HEK293 (cell line): ENCODE data around the gene MFGE8.

Experiments used
- CTCF ChIA-PET: fragments of 350-600 bp; formaldehyde crosslinking; extraction: SDS; loops from one replicate; lab custom pipeline; 2021; ENCODE audit warnings: antibody characterized with exemption; lab: Yijun Ruan, JAX
- POLR2A ChIA-PET: fragments of 300-600 bp; formaldehyde crosslinking; extraction: SDS; loops from one replicate; lab custom pipeline; 2020; ENCODE audit warnings: antibody characterized with exemption, inconsistent platforms; lab: Yijun Ruan, JAX
- H3K27ac ChIP-seq: fragments of 200-500 bp; sonication (Bioruptor generic); 2 replicates; pipeline ENCODE4 v1.5.1; 2014; ENCODE audit warnings: low read depth, low read length, control low read depth, inconsistent platforms; ENCODE audit errors: extremely low read depth
- H3K36me3 ChIP-seq, 2 experiments: fragments of 200-500 bp in 1 of 2; sonication (Bioruptor generic) in 1 of 2; 1 replicate in 1 of 2; 2 replicates in 1 of 2; pipeline ENCODE4 v1.5.1; 2014 to 2017; ENCODE audit warnings: inconsistent platforms in 2 of 2, low read length in 2 of 2; ENCODE audit not compliant: control insufficient read depth in 2 of 2, insufficient read depth in 1 of 2
- H3K4me1 ChIP-seq: fragments of 200-500 bp; sonication (Bioruptor generic); 2 replicates; pipeline ENCODE4 v1.5.1; 2014; ENCODE audit warnings: mild to moderate bottlenecking, low read length, inconsistent platforms; ENCODE audit not compliant: control insufficient read depth, insufficient read depth
- H3K4me3 ChIP-seq: 2 replicates; pipeline ENCODE4 v1.5.1; 2011; ENCODE audit warnings: low read depth, mild to moderate bottlenecking, control low read depth, low read length, moderate library complexity
- H3K9me3 ChIP-seq: fragments of 200-500 bp; sonication (Bioruptor generic); 2 replicates; pipeline ENCODE4 v1.5.1; 2014; ENCODE audit warnings: low read depth, low read length, inconsistent platforms; ENCODE audit not compliant: control insufficient read depth, insufficient read depth
- GLIS2 ChIP-seq: fragments of 450-650 bp; formaldehyde crosslinking; IDR thresholded peaks from 2 replicates; pipeline ENCODE4 v1.5.1; 2016; ENCODE audit warnings: missing biosample characterization, missing genetic modification characterization
- KLF1 ChIP-seq: fragments of 450-650 bp; formaldehyde crosslinking; IDR thresholded peaks from 2 replicates; pipeline ENCODE4 v1.5.1; 2016; ENCODE audit warnings: missing biosample characterization, missing genetic modification characterization
- KLF8 ChIP-seq: fragments of 450-650 bp; formaldehyde crosslinking; IDR thresholded peaks from 2 replicates; pipeline ENCODE4 v1.5.1; 2016; ENCODE audit warnings: missing biosample characterization, missing genetic modification characterization
- KLF9 ChIP-seq: fragments of 450-650 bp; formaldehyde crosslinking; IDR thresholded peaks from 2 replicates; pipeline ENCODE4 v1.5.1; 2016; ENCODE audit warnings: missing biosample characterization, missing genetic modification characterization, low read depth
- TCF7L2 ChIP-seq: IDR thresholded peaks from 2 replicates; pipeline ENCODE4 v1.6.1; 2011; ENCODE audit warnings: low read depth, mild to moderate bottlenecking, inconsistent platforms, low read length, moderate library complexity, borderline replicate concordance
- YY1 ChIP-seq: fragments of 450-650 bp; formaldehyde crosslinking; IDR thresholded peaks from 2 replicates; pipeline ENCODE4 v1.5.1; 2018; ENCODE audit warnings: missing biosample characterization, missing genetic modification characterization
- ZBTB17 ChIP-seq: fragments of 450-650 bp; formaldehyde crosslinking; IDR thresholded peaks from 2 replicates; pipeline ENCODE4 v1.5.1; 2016; ENCODE audit warnings: missing biosample characterization, missing genetic modification characterization
- ZNF2 ChIP-seq: fragments of 450-650 bp; formaldehyde crosslinking; IDR thresholded peaks from 2 replicates; pipeline ENCODE4 v1.5.1; 2016; ENCODE audit warnings: missing biosample characterization, missing genetic modification characterization
- ZNF324 ChIP-seq: fragments of 450-650 bp; formaldehyde crosslinking; IDR thresholded peaks from 2 replicates; pipeline ENCODE4 v1.5.1; 2016; ENCODE audit warnings: missing biosample characterization, missing genetic modification characterization
- ZNF449 ChIP-seq: fragments of 450-650 bp; formaldehyde crosslinking; IDR thresholded peaks from 2 replicates; pipeline ENCODE4 v1.5.1; 2017; ENCODE audit warnings: missing biosample characterization, mild to moderate bottlenecking, missing genetic modification characterization, moderate library complexity
- ZNF510 ChIP-seq: fragments of 450-650 bp; formaldehyde crosslinking; IDR thresholded peaks from 2 replicates; pipeline ENCODE4 v1.5.1; 2018; ENCODE audit warnings: mild to moderate bottlenecking, missing genetic modification characterization, missing biosample characterization; ENCODE audit not compliant: insufficient replicate concordance
- ZNF555 ChIP-seq: fragments of 450-650 bp; formaldehyde crosslinking; conservative IDR thresholded peaks from 2 replicates; pipeline ENCODE4 v1.5.1; 2017; ENCODE audit warnings: missing biosample characterization, mild to moderate bottlenecking, missing genetic modification characterization, inconsistent platforms
- ZNF600 ChIP-seq: fragments of 450-650 bp; formaldehyde crosslinking; IDR thresholded peaks from 2 replicates; pipeline ENCODE4 v1.5.1; 2016; ENCODE audit warnings: missing biosample characterization, missing genetic modification characterization
- ZNF610 ChIP-seq: fragments of 450-650 bp; formaldehyde crosslinking; IDR thresholded peaks from 2 replicates; pipeline ENCODE4 v1.5.1; 2016; ENCODE audit warnings: missing biosample characterization, missing genetic modification characterization, borderline replicate concordance
- ZNF623 ChIP-seq: fragments of 450-650 bp; formaldehyde crosslinking; IDR thresholded peaks from 2 replicates; pipeline ENCODE4 v1.5.1; 2016; ENCODE audit warnings: missing biosample characterization, missing genetic modification characterization
- ZNF626 ChIP-seq: fragments of 450-650 bp; sonication (Bioruptor Pico); formaldehyde crosslinking; IDR thresholded peaks from 2 replicates; pipeline ENCODE4 v1.5.1; 2018; ENCODE audit warnings: missing biosample characterization, missing genetic modification characterization, inconsistent platforms
- ZNF654 ChIP-seq: fragments of 450-650 bp; formaldehyde crosslinking; IDR thresholded peaks from 2 replicates; pipeline ENCODE4 v1.5.1; 2016; ENCODE audit warnings: low read depth, missing biosample characterization, missing genetic modification characterization
- ZNF677 ChIP-seq: fragments of 450-650 bp; IDR thresholded peaks from 2 replicates; pipeline ENCODE4 v1.5.0; 2018; ENCODE audit warnings: missing biosample characterization, mild to moderate bottlenecking, missing genetic modification characterization, moderate library complexity
- ZNF692 ChIP-seq: fragments of 450-650 bp; formaldehyde crosslinking; IDR thresholded peaks from 2 replicates; pipeline ENCODE4 v1.5.1; 2016; ENCODE audit warnings: missing biosample characterization, missing genetic modification characterization
- ZNF792 ChIP-seq: fragments of 450-650 bp; formaldehyde crosslinking; IDR thresholded peaks from 2 replicates; pipeline ENCODE4 v1.5.1; 2016; ENCODE audit warnings: missing biosample characterization, missing genetic modification characterization
- TF ChIP-seq, protein P1 (sequence below): fragments of 450-650 bp; formaldehyde crosslinking; IDR thresholded peaks from 2 replicates; pipeline ENCODE4 v1.5.1; 2016; ENCODE audit warnings: missing biosample characterization, missing genetic modification characterization
- TF ChIP-seq, protein P2 (sequence below): fragments of 450-650 bp; formaldehyde crosslinking; IDR thresholded peaks from 2 replicates; pipeline ENCODE4 v1.5.1; 2016; ENCODE audit warnings: missing biosample characterization, missing genetic modification characterization

The MFGE8 gene

GRCh38 chr15:88906130-88906529 lies 7.0 kb downstream of the MFGE8 start (continued):
- TF ChIP-seq ZNF510 (tag by site-specific recombination) (no peak), ZNF692 (tag by site-specific recombination) (no peak), YY1 (tag by site-specific recombination) (no peak), ZNF610 (tag by site-specific recombination) (no peak), ZNF600 (tag by site-specific recombination) (no peak), ZNF324 (tag by site-specific recombination) (no peak)
- TF ChIP-seq, protein P1, sequence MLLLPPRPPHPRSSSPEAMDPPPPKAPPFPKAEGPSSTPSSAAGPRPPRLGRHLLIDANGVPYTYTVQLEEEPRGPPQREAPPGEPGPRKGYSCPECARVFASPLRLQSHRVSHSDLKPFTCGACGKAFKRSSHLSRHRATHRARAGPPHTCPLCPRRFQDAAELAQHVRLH, result peak; percentile 81; the same call in 1 of the 2 replicates

GRCh38 chr15:88905576-88905975 lies 7.6 kb downstream of the MFGE8 start:
- POLR2A ChIA-PET, result interaction anchor here (0.9 to 1.2 kb wide), 3 partner anchors 8 to 13 kb away, joined by 5 to 6 read pairs (median 5); partner anchors contain the start of genes HAPLN3 and MFGE8
- CTCF ChIA-PET, result interaction anchor here (0.6 to 5.1 kb wide), 41 partner anchors 9 to 471 kb away, joined by 3 to 65 read pairs (median 6); no protein-coding TSS in a partner anchor
- Histone ChIP-seq H3K4me1 (peaks cover 4% of the 10 kb centered on the region), H3K27ac (no peak overlapping the region), H3K4me3 (no peak overlapping the region), H3K9me3 (no peaks in the 10 kb centered on the region), H3K36me3 (peaks cover 14 to 97% of the 10 kb centered on the region in 2 experiments; a peak in 2 of 3 replicates)
- no peak for TF ChIP-seq ZNF626 (tag by site-specific recombination)
- peak; percentile 36; the same call in 1 of the 2 replicates for TF ChIP-seq GLIS2 (tag by site-specific recombination)

DNA sequence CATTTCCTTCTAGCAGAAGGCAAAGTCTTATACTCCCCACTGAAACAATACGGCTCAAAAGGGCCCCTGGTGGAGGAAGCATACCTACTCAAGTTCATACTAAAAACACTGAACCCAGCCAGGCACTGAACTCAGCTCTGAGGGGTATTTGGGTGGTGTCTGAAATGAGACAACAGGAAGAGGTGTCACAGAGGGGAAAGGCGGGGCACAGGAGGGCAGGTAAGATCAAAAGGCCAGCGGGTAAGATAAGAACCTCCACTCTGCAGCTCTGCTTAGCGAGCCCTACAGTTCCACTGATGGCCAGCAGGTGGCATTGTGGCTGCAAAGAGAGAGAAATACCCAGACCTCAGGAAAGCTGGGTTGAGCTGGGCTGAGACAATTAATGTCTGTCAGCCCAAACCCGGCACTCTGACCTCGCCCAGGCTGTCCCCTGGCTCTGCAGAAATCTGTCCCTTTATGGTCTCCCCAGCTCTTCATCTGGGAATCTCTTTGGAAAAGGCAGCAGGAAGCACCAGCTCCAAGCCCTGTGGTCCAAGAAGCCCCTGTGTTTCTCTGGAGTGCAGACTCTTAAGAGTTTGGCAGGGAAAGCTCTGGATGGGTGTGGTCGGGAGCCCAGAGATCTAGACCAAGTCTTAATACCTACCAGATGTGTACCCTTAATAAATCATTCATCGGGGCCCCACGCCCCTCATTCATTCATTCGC lies 8.4 kb downstream of the MFGE8 start:
- ChIA-PET POLR2A (interaction anchor here (0.5 to 1.2 kb wide), 5 partner anchors 9 to 264 kb away, joined by 4 to 6 read pairs (median 5); partner anchors contain the start of genes HAPLN3 and MFGE8), CTCF (interaction anchor here (0.6 to 5.1 kb wide), 69 partner anchors 8 to 1296 kb away, joined by 3 to 65 read pairs (median 4); no protein-coding TSS in a partner anchor)
- peaks cover 11 to 95% of the 10 kb centered on the region in 2 experiments; a peak in 2 of 3 replicates for H3K36me3 ChIP-seq

More for the DNA sequence above, 8.4 kb downstream of the MFGE8 start:
- Histone ChIP-seq H3K4me3 (no peak overlapping the region), H3K27ac (no peak overlapping the region), H3K9me3 (no peaks in the 10 kb centered on the region), H3K4me1 (peaks cover 4% of the 10 kb centered on the region)
- peak; percentile 72 for TF ChIP-seq ZNF2 (tag by site-specific recombination)
- TF ChIP-seq TCF7L2, result peak; percentile 71
- TF ChIP-seq ZNF449 (tag by site-specific recombination), result peak; percentile 67; the same call in 1 of the 2 replicates
- TF ChIP-seq ZNF654 (tag by site-specific recombination), result peak; percentile 70
- TF ChIP-seq KLF8 (tag by site-specific recombination), result 0 out of 2 replicates have a peak, but pooled peaks have one; percentile 26
- TF ChIP-seq KLF9 (tag by site-specific recombination), result peak; percentile 43; the same call in 1 of the 2 replicates
- TF ChIP-seq ZNF555, result no peak
- TF ChIP-seq KLF1 (tag by site-specific recombination), result peak; percentile 94
- TF ChIP-seq ZNF677, result no peak
- no peak for TF ChIP-seq ZNF623
- TF ChIP-seq ZNF600 (tag by site-specific recombination), result 0 out of 2 replicates have a peak, but pooled peaks have one; percentile 34
- TF ChIP-seq ZNF792, result no peak
- TF ChIP-seq, protein P2, sequence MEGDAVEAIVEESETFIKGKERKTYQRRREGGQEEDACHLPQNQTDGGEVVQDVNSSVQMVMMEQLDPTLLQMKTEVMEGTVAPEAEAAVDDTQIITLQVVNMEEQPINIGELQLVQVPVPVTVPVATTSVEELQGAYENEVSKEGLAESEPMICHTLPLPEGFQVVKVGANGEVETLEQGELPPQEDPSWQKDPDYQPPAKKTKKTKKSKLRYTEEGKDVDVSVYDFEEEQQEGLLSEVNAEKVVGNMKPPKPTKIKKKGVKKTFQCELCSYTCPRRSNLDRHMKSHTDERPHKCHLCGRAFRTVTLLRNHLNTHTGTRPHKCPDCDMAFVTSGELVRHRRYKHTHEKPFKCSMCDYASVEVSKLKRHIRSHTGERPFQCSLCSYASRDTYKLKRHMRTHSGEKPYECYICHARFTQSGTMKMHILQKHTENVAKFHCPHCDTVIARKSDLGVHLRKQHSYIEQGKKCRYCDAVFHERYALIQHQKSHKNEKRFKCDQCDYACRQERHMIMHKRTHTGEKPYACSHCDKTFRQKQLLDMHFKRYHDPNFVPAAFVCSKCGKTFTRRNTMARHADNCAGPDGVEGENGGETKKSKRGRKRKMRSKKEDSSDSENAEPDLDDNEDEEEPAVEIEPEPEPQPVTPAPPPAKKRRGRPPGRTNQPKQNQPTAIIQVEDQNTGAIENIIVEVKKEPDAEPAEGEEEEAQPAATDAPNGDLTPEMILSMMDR (tag by site-specific recombination), result peak; percentile 87
- TF ChIP-seq ZBTB17 (tag by site-specific recombination), result peak; percentile 83
